ENCODE results near the gene RFX8. TPM values are rescaled to one million over a fixed set of nuclear protein-coding genes. Genes with fewer than 3 reads are reported as not detected.

RFX8 gene
- polyA plus RNA-seq, 3 donors: not detected

DNA sequence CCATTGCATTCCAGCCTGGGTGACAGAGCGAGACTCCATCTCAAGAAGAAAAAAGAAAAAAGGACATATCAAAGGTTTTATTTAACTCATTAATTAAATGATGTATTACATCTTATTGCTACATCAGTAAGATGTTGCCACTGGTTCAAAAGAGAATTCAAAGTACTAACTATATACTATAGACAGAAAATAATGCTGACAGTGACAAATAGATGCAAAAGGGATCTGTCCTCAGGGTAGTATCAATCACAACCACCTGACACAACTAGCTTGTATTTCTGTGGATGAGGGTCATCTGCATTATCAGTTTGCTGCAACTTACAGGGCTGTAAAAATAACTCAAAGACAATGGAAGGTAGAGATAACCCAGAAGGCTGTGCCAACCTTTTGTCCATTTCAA lies 71.2 kb downstream of the RFX8 start:
- Histone ChIP-seq H3K79me2 (ENCODE audit: insufficient read depth, low read length) (no peaks in the 10 kb centered on the region), H2AFZ (ENCODE audit: insufficient read depth, low read depth, low read length, poor library complexity, severe bottlenecking) (no peak overlapping the region), H3K9ac (ENCODE audit: insufficient read depth, low read length, poor library complexity, severe bottlenecking) (no peak overlapping the region), H3K9me3 (replicated peaks in 1 of 2; ENCODE audit: control insufficient read depth in 1 of 2, insufficient read depth in 1 of 2, low read length in 2 of 2) (no peaks in the 10 kb centered on the region), H3K27me3 (ENCODE audit: control insufficient read depth in 2 of 2, insufficient read depth in 2 of 2, low read length in 2 of 2) (no peaks in the 10 kb centered on the region), H3K4me1 (ENCODE audit: control insufficient read depth in 1 of 2, insufficient read depth in 2 of 2, low read length in 2 of 2) (peaks cover 43 to 51% of the 10 kb centered on the region in 2 donors), H3K4me3 (replicated peaks in 1 of 3; ENCODE audit: low read depth in 2 of 3, low read length in 3 of 3) (no peak overlapping the region), H3K27ac (ENCODE audit: low read depth in 1 of 2, low read length in 2 of 2) (no peak overlapping the region), H3K4me2 (replicated peaks; ENCODE audit: extremely low read depth, low read length, poor library complexity, severe bottlenecking) (no peak overlapping the region), H3K36me3 (replicated peaks in 1 of 2; ENCODE audit: control insufficient read depth in 1 of 2, insufficient read depth in 2 of 2, low read length in 2 of 2) (no peaks in the 10 kb centered on the region), H4K20me1 (ENCODE audit: insufficient read depth, low read length) (no peaks in the 10 kb centered on the region)
- Mint-ChIP-seq H3K4me3 (no peak overlapping the region), H3K9me3 (peaks cover 0 to 4% (median 0%) of the 10 kb centered on the region in 7 donors), H3K27ac (no peak overlapping the region), H3K27me3 (ENCODE audit: low read depth in 3 of 3) (peaks cover 1 to 22% (median 13%) of the 10 kb centered on the region in 3 donors), H3K4me1 (peaks cover 54% of the 10 kb centered on the region), H3K36me3 (peaks cover 6 to 9% of the 10 kb centered on the region in 2 donors)
- TF ChIP-seq, protein P1, sequence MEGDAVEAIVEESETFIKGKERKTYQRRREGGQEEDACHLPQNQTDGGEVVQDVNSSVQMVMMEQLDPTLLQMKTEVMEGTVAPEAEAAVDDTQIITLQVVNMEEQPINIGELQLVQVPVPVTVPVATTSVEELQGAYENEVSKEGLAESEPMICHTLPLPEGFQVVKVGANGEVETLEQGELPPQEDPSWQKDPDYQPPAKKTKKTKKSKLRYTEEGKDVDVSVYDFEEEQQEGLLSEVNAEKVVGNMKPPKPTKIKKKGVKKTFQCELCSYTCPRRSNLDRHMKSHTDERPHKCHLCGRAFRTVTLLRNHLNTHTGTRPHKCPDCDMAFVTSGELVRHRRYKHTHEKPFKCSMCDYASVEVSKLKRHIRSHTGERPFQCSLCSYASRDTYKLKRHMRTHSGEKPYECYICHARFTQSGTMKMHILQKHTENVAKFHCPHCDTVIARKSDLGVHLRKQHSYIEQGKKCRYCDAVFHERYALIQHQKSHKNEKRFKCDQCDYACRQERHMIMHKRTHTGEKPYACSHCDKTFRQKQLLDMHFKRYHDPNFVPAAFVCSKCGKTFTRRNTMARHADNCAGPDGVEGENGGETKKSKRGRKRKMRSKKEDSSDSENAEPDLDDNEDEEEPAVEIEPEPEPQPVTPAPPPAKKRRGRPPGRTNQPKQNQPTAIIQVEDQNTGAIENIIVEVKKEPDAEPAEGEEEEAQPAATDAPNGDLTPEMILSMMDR (IDR thresholded peaks at IDR 0.05): no peak
- no CpG with 5 or more reads among the region's 1 CpG for WGBS (ENCODE audit: insufficient coverage)
- DNase-seq: no peak
- intact Hi-C loops (cut with micrococcal nuclease): loop anchor here in 1 of 2 donors (10.0 kb wide), 1 partner anchor 59 kb away; no protein-coding TSS in a partner anchor

DNA sequence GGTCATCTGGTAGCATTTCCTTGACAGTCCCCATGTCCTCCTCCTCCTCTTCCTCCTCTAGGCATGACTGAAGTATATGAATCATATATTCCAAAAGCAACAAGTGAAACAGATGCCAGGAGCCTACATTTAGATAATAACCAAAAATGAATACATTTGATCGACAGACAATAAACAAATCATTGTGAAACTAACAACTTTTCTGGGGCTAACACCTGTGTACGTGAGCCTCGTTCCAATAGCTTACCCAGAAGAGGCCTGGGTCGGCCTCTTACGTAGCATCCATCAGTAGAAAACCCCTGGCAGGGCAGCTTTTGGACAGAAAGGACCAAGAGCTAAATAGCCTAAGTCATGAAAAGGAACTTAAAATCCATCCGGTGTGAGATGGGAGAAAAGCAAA lies 72.3 kb downstream of the RFX8 start:
- no peak overlapping the region for H3K27ac Mint-ChIP-seq
- peaks cover 1 to 22% (median 12%) of the 10 kb centered on the region in 3 donors for H3K27me3 Mint-ChIP-seq (ENCODE audit: low read depth in 3 of 3)
- Histone ChIP-seq H4K20me1 (ENCODE audit: insufficient read depth, low read length) (no peaks in the 10 kb centered on the region), H3K9me3 (replicated peaks in 1 of 2; ENCODE audit: control insufficient read depth in 1 of 2, insufficient read depth in 1 of 2, low read length in 2 of 2) (no peaks in the 10 kb centered on the region), H3K9ac (ENCODE audit: insufficient read depth, low read length, poor library complexity, severe bottlenecking) (no peak overlapping the region), H3K4me1 (ENCODE audit: control insufficient read depth in 1 of 2, insufficient read depth in 2 of 2, low read length in 2 of 2) (peaks cover 43 to 51% of the 10 kb centered on the region in 2 donors), H2AFZ (ENCODE audit: insufficient read depth, low read depth, low read length, poor library complexity, severe bottlenecking) (no peak overlapping the region), H3K4me3 (replicated peaks in 1 of 3; ENCODE audit: low read depth in 2 of 3, low read length in 3 of 3) (no peak overlapping the region), H3K27ac (ENCODE audit: low read depth in 1 of 2, low read length in 2 of 2) (no peak overlapping the region), H3K4me2 (replicated peaks; ENCODE audit: extremely low read depth, low read length, poor library complexity, severe bottlenecking) (no peak overlapping the region), H3K27me3 (ENCODE audit: control insufficient read depth in 2 of 2, insufficient read depth in 2 of 2, low read length in 2 of 2) (no peaks in the 10 kb centered on the region), H3K36me3 (replicated peaks in 1 of 2; ENCODE audit: control insufficient read depth in 1 of 2, insufficient read depth in 2 of 2, low read length in 2 of 2) (no peaks in the 10 kb centered on the region), H3K79me2 (ENCODE audit: insufficient read depth, low read length) (no peaks in the 10 kb centered on the region)
- H3K4me1 Mint-ChIP-seq: peaks cover 54% of the 10 kb centered on the region
- H3K36me3 Mint-ChIP-seq: peaks cover 6 to 9% of the 10 kb centered on the region in 2 donors
- intact Hi-C loops (cut with micrococcal nuclease): loop anchor here in 1 of 2 donors (10.0 kb wide), 1 partner anchor 58 kb away; no protein-coding TSS in a partner anchor
- DNase-seq: no peak
- peaks cover 0 to 4% (median 0%) of the 10 kb centered on the region in 7 donors for H3K9me3 Mint-ChIP-seq
- 93% methylated on average over 6 of the region's 6 CpGs for WGBS (ENCODE audit: insufficient coverage)
- TF ChIP-seq, protein P1 (IDR thresholded peaks at IDR 0.05): no peak
- H3K4me3 Mint-ChIP-seq: no peak overlapping the region
